HFFc6 (cell line): Measurements from ENCODE around the gene GPR157. TPM values are rescaled to one million over a fixed set of nuclear protein-coding genes. Genes with fewer than 3 reads are reported as not detected.
A peak's percentile ranks its signal among the peaks of the same experiment; 100 is the strongest.

Source experiments
- DNase-seq: peaks from one replicate; pipeline ENCODE4 v3.0.0-alpha.2; 2018
- H3K27ac Mint-ChIP-seq: 2 replicates; pipeline ENCODE4 v1.8.0; 2020; ENCODE audit warnings: mild to moderate bottlenecking, mixed read lengths
- H3K27me3 Mint-ChIP-seq: 2 replicates; pipeline ENCODE4 v1.8.0; 2021; ENCODE audit warnings: mild to moderate bottlenecking, moderate library complexity, mixed read lengths; ENCODE audit not compliant: insufficient read depth
- H3K36me3 Mint-ChIP-seq: 2 replicates; pipeline ENCODE4 v1.8.0; 2021; ENCODE audit warnings: low read depth, mixed read lengths
- H3K4me1 Mint-ChIP-seq: 2 replicates; pipeline ENCODE4 v1.8.0; 2020; ENCODE audit warnings: low read depth, mixed read lengths
- H3K4me3 Mint-ChIP-seq: 2 replicates; pipeline ENCODE4 v1.8.0; 2020; ENCODE audit warnings: mild to moderate bottlenecking, moderate library complexity, mixed read lengths
- H3K9me3 Mint-ChIP-seq: 2 replicates; pipeline ENCODE4 v1.8.0; 2020; ENCODE audit warnings: mild to moderate bottlenecking, mixed read lengths
- total RNA-seq, 6 experiments: library from RNA; stranded (reverse); fragmentation: NEBNext Ultra II Directional; extraction: Animal tissue kit (Norgen Biotek cat#: 25700); gene quantifications; 2 replicates in 1 of 6; 3 replicates in 5 of 6; pipeline ENCODE4 v1.2.3, GENCODE V29; 2021
- TF ChIP-seq, protein P1 (sequence below): fragments of 200-600 bp; sonication (generic); IDR thresholded peaks from 2 replicates; pipeline ENCODE4 v1.5.0; 2021; ENCODE audit warnings: antibody characterized with exemption, mild to moderate bottlenecking

Gene GPR157
- total RNA-seq, 6 experiments from 2014 or later, result 8.2 to 11.1 (median 9.7) TPM

DNA sequence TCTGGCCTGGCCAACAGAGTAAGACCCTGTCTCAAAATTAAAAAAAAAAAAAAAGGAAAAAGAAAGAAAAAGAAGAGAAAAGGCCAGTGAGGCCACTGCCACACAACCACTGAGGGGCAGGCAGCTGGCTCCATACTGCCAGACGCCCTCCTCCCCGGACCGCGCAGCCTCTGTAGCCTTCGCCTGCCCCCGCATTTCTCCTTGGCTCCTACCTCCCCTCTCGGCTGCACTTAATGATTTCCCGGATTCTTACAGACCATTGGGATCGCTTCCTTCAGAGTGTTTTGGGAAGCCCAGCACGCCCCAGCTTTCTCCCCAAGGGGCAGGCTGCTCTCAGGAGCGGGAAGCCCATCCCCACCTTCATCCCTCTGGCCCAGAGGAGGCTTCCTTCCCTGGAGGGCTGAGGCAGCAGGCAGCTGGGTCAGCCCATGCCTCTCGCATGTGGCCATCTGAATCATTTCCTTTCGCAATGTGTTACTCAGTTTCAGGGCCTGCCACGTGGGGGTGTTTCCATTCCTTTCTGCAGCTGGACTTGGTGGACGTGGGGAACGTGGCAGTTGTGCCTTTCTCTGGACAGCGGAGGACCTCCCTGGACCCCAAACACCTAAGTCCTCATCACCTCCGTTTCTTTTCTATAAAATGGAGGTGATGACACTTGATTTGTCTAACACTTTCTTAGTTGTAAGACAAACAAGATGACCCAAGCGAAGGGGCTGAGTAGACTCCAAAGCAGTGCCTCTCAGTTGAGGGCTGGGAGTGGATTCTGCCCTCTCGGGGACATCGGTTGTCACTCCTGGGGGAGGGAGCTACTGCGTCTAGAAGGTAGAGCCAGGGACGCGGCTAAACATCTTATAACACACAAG is 61.7 kb downstream of the GPR157 start:
- H3K4me1 Mint-ChIP-seq, result peaks cover 49% of the 10 kb centered on the region
- peak overlapping the region; percentile 55 for H3K4me3 Mint-ChIP-seq
- H3K36me3 Mint-ChIP-seq, result 0 out of 2 replicates have a peak, but pooled peaks cover 4% of the 10 kb centered on the region
- H3K27ac Mint-ChIP-seq, result peak overlapping the region; percentile 93
- TF ChIP-seq, protein P1, sequence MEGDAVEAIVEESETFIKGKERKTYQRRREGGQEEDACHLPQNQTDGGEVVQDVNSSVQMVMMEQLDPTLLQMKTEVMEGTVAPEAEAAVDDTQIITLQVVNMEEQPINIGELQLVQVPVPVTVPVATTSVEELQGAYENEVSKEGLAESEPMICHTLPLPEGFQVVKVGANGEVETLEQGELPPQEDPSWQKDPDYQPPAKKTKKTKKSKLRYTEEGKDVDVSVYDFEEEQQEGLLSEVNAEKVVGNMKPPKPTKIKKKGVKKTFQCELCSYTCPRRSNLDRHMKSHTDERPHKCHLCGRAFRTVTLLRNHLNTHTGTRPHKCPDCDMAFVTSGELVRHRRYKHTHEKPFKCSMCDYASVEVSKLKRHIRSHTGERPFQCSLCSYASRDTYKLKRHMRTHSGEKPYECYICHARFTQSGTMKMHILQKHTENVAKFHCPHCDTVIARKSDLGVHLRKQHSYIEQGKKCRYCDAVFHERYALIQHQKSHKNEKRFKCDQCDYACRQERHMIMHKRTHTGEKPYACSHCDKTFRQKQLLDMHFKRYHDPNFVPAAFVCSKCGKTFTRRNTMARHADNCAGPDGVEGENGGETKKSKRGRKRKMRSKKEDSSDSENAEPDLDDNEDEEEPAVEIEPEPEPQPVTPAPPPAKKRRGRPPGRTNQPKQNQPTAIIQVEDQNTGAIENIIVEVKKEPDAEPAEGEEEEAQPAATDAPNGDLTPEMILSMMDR, result peak; percentile 51
- DNase-seq, result peak; percentile 83
- H3K27me3 Mint-ChIP-seq, result peaks cover 3% of the 10 kb centered on the region; the same call in 1 of the 2 replicates
- no peaks in the 10 kb centered on the region for H3K9me3 Mint-ChIP-seq

DNA sequence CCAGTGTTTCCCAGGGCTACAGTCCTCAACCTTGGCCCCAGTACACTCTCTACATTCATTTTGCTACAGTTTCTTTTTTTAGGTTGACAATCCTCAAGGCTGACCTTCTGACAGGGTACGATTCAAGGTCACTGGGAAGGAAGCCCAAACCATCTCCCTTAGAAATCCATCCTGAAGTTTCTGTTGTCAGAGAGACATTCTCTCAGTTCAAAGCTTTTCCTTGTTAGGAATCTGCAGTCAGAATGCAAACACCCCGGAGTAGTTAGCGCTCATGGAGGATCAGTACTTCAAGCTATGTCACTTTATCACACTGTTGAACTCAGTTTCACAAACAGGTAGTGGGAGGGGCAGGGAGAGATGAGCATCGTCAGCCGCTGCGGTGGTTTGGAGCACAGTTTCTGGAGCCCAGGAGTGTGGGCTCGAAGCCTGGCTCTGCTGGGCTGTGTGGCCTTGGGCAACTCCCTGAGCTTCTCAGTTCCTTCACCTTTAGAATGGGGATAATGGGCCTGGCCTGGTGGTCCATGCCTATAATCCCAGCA is 63.6 kb downstream of the GPR157 start:
- H3K9me3 Mint-ChIP-seq, result no peaks in the 10 kb centered on the region
- peak overlapping the region; percentile 32; the same call in 1 of the 2 replicates for H3K27ac Mint-ChIP-seq
- H3K36me3 Mint-ChIP-seq, result 0 out of 2 replicates have a peak, but pooled peaks cover 4% of the 10 kb centered on the region
- H3K4me3 Mint-ChIP-seq, result no peak overlapping the region
- peaks cover 3% of the 10 kb centered on the region; the same call in 1 of the 2 replicates for H3K27me3 Mint-ChIP-seq
- peaks cover 58% of the 10 kb centered on the region for H3K4me1 Mint-ChIP-seq
- TF ChIP-seq, protein P1, result no peak
- no peak for DNase-seq

DNA sequence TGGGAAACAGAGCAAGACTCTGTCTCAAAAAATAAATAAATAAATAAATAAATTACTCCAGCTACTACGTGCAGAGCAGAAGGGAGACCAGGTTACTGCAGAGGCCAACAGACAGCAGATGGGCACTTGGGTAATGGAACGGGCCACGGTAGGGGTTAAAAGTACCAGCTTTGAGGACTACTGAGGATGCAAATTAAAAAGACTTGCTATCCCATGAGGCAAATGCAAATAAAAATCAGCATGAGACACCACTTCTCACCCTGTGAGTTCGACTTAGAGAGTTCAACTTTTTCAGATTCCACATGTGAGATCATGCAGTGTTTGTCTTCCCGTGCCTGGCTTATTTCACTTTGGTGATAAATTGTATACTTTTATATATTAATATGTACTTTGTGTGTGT is 66.1 kb downstream of the GPR157 start:
- DNase-seq, result no peak
- Mint-ChIP-seq H3K4me3 (no peak overlapping the region), H3K9me3 (no peaks in the 10 kb centered on the region), H3K27me3 (peaks cover 3% of the 10 kb centered on the region; the same call in 1 of the 2 replicates), H3K27ac (no peak overlapping the region), H3K4me1 (peaks cover 43% of the 10 kb centered on the region), H3K36me3 (0 out of 2 replicates have a peak, but pooled peaks cover 4% of the 10 kb centered on the region)
- TF ChIP-seq, protein P1, result no peak

DNA sequence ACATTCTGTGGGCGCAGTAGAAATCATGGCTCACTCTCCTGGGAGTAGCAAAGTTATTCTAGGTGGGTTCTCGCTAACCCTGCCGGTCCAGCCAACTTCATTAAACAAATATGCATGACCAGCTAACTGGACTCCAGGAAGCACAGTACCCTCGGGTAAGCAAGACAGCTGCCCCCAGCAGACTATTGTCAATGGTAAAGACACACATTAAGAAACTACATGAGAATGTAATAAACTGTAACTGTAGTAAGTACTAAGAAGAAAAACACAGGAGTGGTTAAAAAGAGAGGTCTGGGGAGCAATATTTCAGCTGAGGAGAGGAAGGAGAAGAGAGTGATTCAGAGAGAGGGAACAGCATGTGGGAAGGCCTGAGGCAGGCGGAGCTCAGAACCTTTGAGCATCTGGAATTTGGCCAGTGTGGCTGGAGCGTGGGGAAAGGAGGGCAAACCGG is 66.9 kb downstream of the GPR157 start:
- H3K36me3 Mint-ChIP-seq, result no peaks in the 10 kb centered on the region
- H3K27ac Mint-ChIP-seq, result no peak overlapping the region
- H3K27me3 Mint-ChIP-seq, result peaks cover 2% of the 10 kb centered on the region; the same call in 1 of the 2 replicates
- H3K4me1 Mint-ChIP-seq, result peaks cover 35% of the 10 kb centered on the region
- H3K4me3 Mint-ChIP-seq, result no peak overlapping the region
- H3K9me3 Mint-ChIP-seq, result no peaks in the 10 kb centered on the region
- DNase-seq, result no peak
- TF ChIP-seq, protein P1, result no peak

DNA sequence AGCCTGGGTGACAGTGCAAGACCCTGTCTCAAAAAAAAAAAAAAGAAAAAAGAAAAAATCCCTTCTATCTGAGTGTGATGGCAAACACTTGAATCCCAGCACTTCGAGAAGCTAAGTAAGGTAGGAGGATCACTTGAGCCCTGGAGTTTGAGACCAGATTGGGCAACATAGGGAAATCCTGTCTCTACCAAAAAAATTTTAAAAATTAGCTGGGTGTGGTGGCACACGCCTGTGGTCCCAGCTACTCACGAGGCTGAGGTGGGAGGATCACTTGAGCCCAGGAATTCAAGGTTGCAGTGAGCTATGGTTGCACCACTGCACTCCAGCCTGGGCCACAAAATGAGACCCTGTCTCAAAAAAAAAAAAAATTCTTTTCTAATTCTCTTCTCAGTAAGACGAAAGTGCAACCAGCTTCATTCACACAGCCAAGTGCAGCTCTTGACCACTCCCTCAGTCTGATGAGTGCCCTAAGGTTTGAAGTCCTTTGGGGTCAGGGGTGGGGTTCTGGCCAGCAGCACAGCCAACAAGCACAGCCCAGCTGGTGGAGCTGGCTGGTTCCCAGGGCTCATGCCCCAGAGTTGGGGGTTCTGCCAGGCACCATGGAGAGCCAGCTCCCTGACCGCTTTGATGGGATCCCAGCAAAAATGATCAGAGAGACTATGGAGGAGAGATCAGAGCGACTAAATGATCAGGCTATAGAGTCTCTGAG is 67.5 kb downstream of the GPR157 start:
- Mint-ChIP-seq H3K9me3 (no peaks in the 10 kb centered on the region), H3K4me1 (peaks cover 29% of the 10 kb centered on the region), H3K36me3 (no peaks in the 10 kb centered on the region), H3K27me3 (peaks cover 1% of the 10 kb centered on the region), H3K4me3 (no peak overlapping the region), H3K27ac (no peak overlapping the region)
- TF ChIP-seq, protein P1, result no peak
- DNase-seq, result no peak
